Measurements from ENCODE around the gene CTNND2. TPM values are rescaled to one million over a fixed set of nuclear protein-coding genes. Genes with fewer than 3 reads are reported as not detected.

CTNND2 gene
- total RNA-seq, 1 donor from 2014 or later, result 0.29 TPM

- Histone ChIP-seq H3K27me3 (ENCODE audit: control insufficient read depth, insufficient read depth, low read length) (no peaks in the 10 kb centered on the region), H3K4me3 (ENCODE audit: low read depth, low read length) (no peak overlapping the region), H3K36me3 (ENCODE audit: control insufficient read depth, insufficient read depth, low read length) (no peaks in the 10 kb centered on the region)
- DNase-seq (ENCODE audit: low read depth), result no peak
- no peak for TF ChIP-seq CTCF (IDR thresholded peaks at IDR 0.05; ENCODE audit: insufficient read depth, low read length, poor library complexity, severe bottlenecking)
These were observed 750.4 kb downstream of the CTNND2 start for GRCh38 chr5:11153670-11154382.

GRCh38 chr5:11152368-11152767, 751.9 kb downstream of the CTNND2 start:
- no peak for DNase-seq (ENCODE audit: low read depth)
- no peak for TF ChIP-seq CTCF (IDR thresholded peaks at IDR 0.05; ENCODE audit: insufficient read depth, low read length, poor library complexity, severe bottlenecking)
- Histone ChIP-seq H3K36me3 (ENCODE audit: control insufficient read depth, insufficient read depth, low read length) (no peaks in the 10 kb centered on the region), H3K27me3 (ENCODE audit: control insufficient read depth, insufficient read depth, low read length) (no peaks in the 10 kb centered on the region), H3K4me3 (ENCODE audit: low read depth, low read length) (no peak overlapping the region)

GRCh38 chr5:11150976-11151375, 753.3 kb downstream of the CTNND2 start:
- DNase-seq (ENCODE audit: low read depth), result no peak
- H3K36me3 ChIP-seq (ENCODE audit: control insufficient read depth, insufficient read depth, low read length), result no peaks in the 10 kb centered on the region
- H3K27me3 ChIP-seq (ENCODE audit: control insufficient read depth, insufficient read depth, low read length), result no peaks in the 10 kb centered on the region
- H3K4me3 ChIP-seq (ENCODE audit: low read depth, low read length), result no peak overlapping the region
- no peak for TF ChIP-seq CTCF (IDR thresholded peaks at IDR 0.05; ENCODE audit: insufficient read depth, low read length, poor library complexity, severe bottlenecking)

GRCh38 chr5:11148810-11149539, 755.3 kb downstream of the CTNND2 start:
- no peak overlapping the region for H3K4me3 ChIP-seq (ENCODE audit: low read depth, low read length)
- no peak for DNase-seq (ENCODE audit: low read depth)
- TF ChIP-seq CTCF (IDR thresholded peaks at IDR 0.05; ENCODE audit: insufficient read depth, low read length, poor library complexity, severe bottlenecking), result no peak
- no peaks in the 10 kb centered on the region for H3K36me3 ChIP-seq (ENCODE audit: control insufficient read depth, insufficient read depth, low read length)
- no peaks in the 10 kb centered on the region for H3K27me3 ChIP-seq (ENCODE audit: control insufficient read depth, insufficient read depth, low read length)

GRCh38 chr5:11146171-11146570, 758.1 kb downstream of the CTNND2 start:
- DNase-seq (ENCODE audit: low read depth), result no peak
- Histone ChIP-seq H3K36me3 (ENCODE audit: control insufficient read depth, insufficient read depth, low read length) (no peaks in the 10 kb centered on the region), H3K4me3 (ENCODE audit: low read depth, low read length) (no peak overlapping the region), H3K27me3 (ENCODE audit: control insufficient read depth, insufficient read depth, low read length) (no peaks in the 10 kb centered on the region)
- no peak for TF ChIP-seq CTCF (IDR thresholded peaks at IDR 0.05; ENCODE audit: insufficient read depth, low read length, poor library complexity, severe bottlenecking)
